Endothelial cell of umbilical vein (primary cell): ENCODE results near the gene HOXA3. TPM values are rescaled to one million over a fixed set of nuclear protein-coding genes. Genes with fewer than 3 reads are reported as not detected.

Experiments used
- BruUV-seq: library from RNA; stranded (reverse); fragments of 400-500 nt; replicated peaks from 2 replicates; lab custom pipeline; 2021; lab: Mats Ljungman, UMichigan
- CTCF ChIA-PET: fragments of 300-600, 350-600 bp; sonication (Branson Sonifier 250); formaldehyde crosslinking; loops from one replicate; lab custom pipeline; 2021; ENCODE audit warnings: antibody characterized with exemption, inconsistent platforms; lab: Charles Lee
- POLR2A ChIA-PET: fragments of 300-600, 350-600 bp; sonication (Branson Sonifier 250); formaldehyde crosslinking; loops from one replicate; lab custom pipeline; 2021; ENCODE audit warnings: antibody characterized with exemption, inconsistent platforms; lab: Charles Lee
- DNase-seq: peaks from one replicate; pipeline ENCODE4 v3.0.0-alpha.2; 2011; ENCODE audit warnings: low read depth, low spot score
- FAIRE-seq: peaks from 2 replicates; lab custom pipeline; 2011; peaks lifted over from hg19 to GRCh38; lab: Jason Lieb, UNC
- H2AFZ ChIP-seq: 2 replicates; pipeline ENCODE4 v1.6.0; 2012; ENCODE audit warnings: low read depth, low read length, control low read depth, inconsistent platforms
- H3K27ac ChIP-seq: 2 replicates; pipeline ENCODE4 v1.5.1; 2011; ENCODE audit warnings: low read depth, mild to moderate bottlenecking, control low read depth, low read length, moderate library complexity; ENCODE audit not compliant: insufficient read depth
- H3K27me3 ChIP-seq, 2 experiments: 2 replicates each; pipeline versions ENCODE4 v1.6.0 to v1.6.1; 2011; ENCODE audit warnings: low read length in 2 of 2, mixed read lengths in 1 of 2; ENCODE audit not compliant: control insufficient read depth in 2 of 2, insufficient read depth in 2 of 2
- H3K36me3 ChIP-seq, 2 experiments: 2 replicates in 1 of 2; 3 replicates in 1 of 2; pipeline ENCODE4 v1.5.1; 2011; ENCODE audit warnings: low read length in 2 of 2, mild to moderate bottlenecking in 1 of 2, moderate library complexity in 1 of 2; ENCODE audit not compliant: control insufficient read depth in 2 of 2, insufficient read depth in 2 of 2; ENCODE audit errors: extremely low read depth in 1 of 2
- H3K4me1 ChIP-seq: 3 replicates; pipeline ENCODE4 v1.5.1; 2011; ENCODE audit warnings: mild to moderate bottlenecking, low read length; ENCODE audit not compliant: control insufficient read depth, insufficient read depth; ENCODE audit errors: extremely low read depth
- H3K4me2 ChIP-seq: 2 replicates; pipeline ENCODE4 v1.6.1; 2011; ENCODE audit warnings: low read length, control low read depth, mixed read lengths; ENCODE audit not compliant: insufficient read depth
- H3K4me3 ChIP-seq, 3 experiments: fragments of 200-600 bp in 1 of 3; sonication (generic), shearing (Covaris generic) in 1 of 3; replicated peaks in 1 of 3; 2 replicates each; pipeline ENCODE4 v1.5.1; 2011 to 2016; ENCODE audit warnings: control low read depth in 3 of 3, low read length in 3 of 3, mild to moderate bottlenecking in 2 of 3, inconsistent platforms in 1 of 3, low read depth in 1 of 3, moderate library complexity in 1 of 3; ENCODE audit not compliant: insufficient read depth in 1 of 3
- H3K79me2 ChIP-seq: 2 replicates; pipeline ENCODE4 v1.6.0; 2012; ENCODE audit warnings: low read length, inconsistent platforms; ENCODE audit not compliant: control insufficient read depth, insufficient read depth
- H3K9ac ChIP-seq: replicated peaks from 2 replicates; pipeline ENCODE3; 2011; ENCODE audit warnings: low read length, control low read depth; ENCODE audit not compliant: insufficient read depth; ENCODE audit errors: extremely low read depth
- H3K9me1 ChIP-seq: replicated peaks from 3 replicates; pipeline ENCODE4 v1.6.0; 2011; ENCODE audit warnings: mild to moderate bottlenecking, low read length; ENCODE audit not compliant: control insufficient read depth, insufficient read depth; ENCODE audit errors: extremely low read depth
- H3K9me3 ChIP-seq: replicated peaks from 2 replicates; pipeline ENCODE4 v1.5.1; 2012; ENCODE audit warnings: low read length, inconsistent platforms; ENCODE audit not compliant: control insufficient read depth, insufficient read depth
- H4K20me1 ChIP-seq: replicated peaks from 2 replicates; pipeline ENCODE3; 2011; ENCODE audit warnings: mild to moderate bottlenecking, low read length; ENCODE audit not compliant: control insufficient read depth, insufficient read depth; ENCODE audit errors: extremely low read depth
- EZH2 ChIP-seq: IDR thresholded peaks from 2 replicates; pipeline ENCODE4 v1.6.1; 2012; ENCODE audit warnings: borderline replicate concordance, low read depth, mild to moderate bottlenecking, moderate library complexity, low read length, inconsistent platforms; ENCODE audit not compliant: severe bottlenecking
- FOS ChIP-seq: IDR thresholded peaks from 2 replicates; pipeline ENCODE4 v1.6.1; 2011; ENCODE audit warnings: mild to moderate bottlenecking, low read length, moderate library complexity, borderline replicate concordance; ENCODE audit not compliant: insufficient read depth
- GATA2 ChIP-seq: IDR thresholded peaks from 2 replicates; pipeline ENCODE4 v1.7.0; 2011; ENCODE audit warnings: low read depth, mild to moderate bottlenecking, moderate library complexity, mixed read lengths, low read length; ENCODE audit not compliant: insufficient read length, insufficient read depth
- JUN ChIP-seq: IDR thresholded peaks from 2 replicates; pipeline ENCODE4 v1.6.1; 2011; ENCODE audit warnings: borderline replicate concordance, low read depth; ENCODE audit not compliant: insufficient read length, insufficient read depth
- MYC ChIP-seq: IDR thresholded peaks from one replicate; pipeline ENCODE4 v1.6.1; 2011; ENCODE audit warnings: mild to moderate bottlenecking, low read depth, low read length
- POLR2A ChIP-seq: IDR thresholded peaks from 2 replicates; pipeline ENCODE4 v1.6.1; 2012; ENCODE audit warnings: low read depth, mild to moderate bottlenecking, control low read depth, low read length
- POLR2AphosphoS5 ChIP-seq: IDR thresholded peaks from 2 replicates; pipeline ENCODE4 v1.6.1; 2012; ENCODE audit warnings: low read depth, mild to moderate bottlenecking, control low read depth, low read length, moderate library complexity; ENCODE audit not compliant: insufficient read depth
- dilution Hi-C: fragments of 300-500 bp; cut with MboI; formaldehyde crosslinking; loops from one replicate; pipeline ENCODE4 v1.15.0; 2019; ENCODE audit warnings: low sequenced_read_pairs; ENCODE audit not compliant: extremely low pct_ligation_motif_present
- intact Hi-C: fragments of 100-400 bp; cut with micrococcal nuclease; formaldehyde crosslinking; loops from one replicate; pipeline ENCODE4 v1.10.0; 2022
- polyA plus RNA-seq, 4 experiments: library from polyadenylated mRNA; depleted of rRNA in 3 of 4; stranded (reverse) in 3 of 4; unstranded in 1 of 4; fragments of >200 nt; gene quantifications; 2 replicates each; pipeline versions ENCODE4 v1.2.1 to v1.2.3, GENCODE V29; 2011 to 2012; ENCODE audit warnings: missing spikeins in 1 of 4
- total RNA-seq: library from RNA; stranded (reverse); gene quantifications from 2 replicates; pipeline ENCODE4 v1.2.3, GENCODE V29; 2021
- TF ChIP-seq, protein P1 (sequence below): IDR thresholded peaks from 2 replicates; pipeline ENCODE4 v1.6.1; 2011; ENCODE audit not compliant: insufficient read depth, insufficient read length
- TF ChIP-seq, protein P2 (sequence below), 2 donors: IDR thresholded peaks; 1 replicate in 1 of 2; 2 replicates in 1 of 2; pipeline ENCODE4 v1.5.1; 2011; ENCODE audit warnings: low read length in 2 of 2, mild to moderate bottlenecking in 2 of 2, moderate library complexity in 2 of 2, control low read depth in 1 of 2, inconsistent platforms in 1 of 2, low read depth in 1 of 2; ENCODE audit not compliant: insufficient read depth in 1 of 2; ENCODE audit errors: extremely low read depth in 1 of 2

HOXA3 gene
- total and polyA plus RNA-seq, 2 donors (not counting 3 experiments of a cell fraction or from before 2014, with no cell fraction given) = 4.7 to 14.0 TPM

DNA sequence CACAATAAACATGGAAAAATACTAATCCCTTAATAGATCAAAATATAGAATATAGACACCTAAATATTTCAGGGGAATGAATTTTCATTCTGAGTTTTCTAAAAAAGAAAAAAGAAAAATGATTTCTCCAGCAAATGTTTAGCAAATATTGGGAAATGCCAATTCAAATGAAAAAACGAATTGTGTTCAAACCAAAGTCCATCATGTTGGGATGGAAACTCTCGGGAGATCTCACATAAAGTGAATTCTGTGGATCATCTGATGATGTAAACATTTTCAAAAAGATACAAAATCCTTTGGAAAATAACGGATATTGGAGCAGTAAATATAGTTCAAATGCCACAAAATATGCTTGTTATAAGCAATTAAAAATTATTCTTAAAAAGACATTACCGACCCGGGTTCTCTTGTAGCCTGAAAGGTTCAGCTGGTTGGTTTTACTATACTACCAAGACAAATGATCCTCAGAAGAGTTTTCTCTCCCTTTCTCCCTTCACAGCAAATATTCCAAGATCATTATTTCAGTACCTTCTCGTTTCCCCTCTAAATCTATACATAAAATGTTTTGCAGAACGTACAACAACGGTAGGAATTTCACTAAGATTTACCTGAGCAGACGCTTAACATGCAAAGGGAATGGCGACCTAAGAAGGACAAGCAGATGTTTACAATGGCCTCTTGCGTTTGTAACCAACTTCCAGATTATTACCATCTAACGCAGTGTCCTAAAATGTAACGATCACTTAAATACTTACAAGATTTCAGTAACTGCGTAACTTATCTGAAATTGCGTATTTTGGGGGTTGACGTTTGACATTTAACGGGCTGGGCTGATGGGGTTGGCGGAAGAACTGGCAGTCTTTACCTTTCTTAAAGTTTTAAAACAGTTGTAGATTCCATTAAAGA lies 45.0 kb upstream of the HOXA3 start:
- H3K4me3 ChIP-seq = no peak overlapping the region
- TF ChIP-seq MYC (no peak), POLR2AphosphoS5 (no peak), FOS (no peak), JUN (no peak), EZH2 (no peak), POLR2A (no peak), GATA2 (no peak)
- TF ChIP-seq, protein P1, sequence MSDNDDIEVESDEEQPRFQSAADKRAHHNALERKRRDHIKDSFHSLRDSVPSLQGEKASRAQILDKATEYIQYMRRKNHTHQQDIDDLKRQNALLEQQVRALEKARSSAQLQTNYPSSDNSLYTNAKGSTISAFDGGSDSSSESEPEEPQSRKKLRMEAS = no peak
- TF ChIP-seq, protein P2, sequence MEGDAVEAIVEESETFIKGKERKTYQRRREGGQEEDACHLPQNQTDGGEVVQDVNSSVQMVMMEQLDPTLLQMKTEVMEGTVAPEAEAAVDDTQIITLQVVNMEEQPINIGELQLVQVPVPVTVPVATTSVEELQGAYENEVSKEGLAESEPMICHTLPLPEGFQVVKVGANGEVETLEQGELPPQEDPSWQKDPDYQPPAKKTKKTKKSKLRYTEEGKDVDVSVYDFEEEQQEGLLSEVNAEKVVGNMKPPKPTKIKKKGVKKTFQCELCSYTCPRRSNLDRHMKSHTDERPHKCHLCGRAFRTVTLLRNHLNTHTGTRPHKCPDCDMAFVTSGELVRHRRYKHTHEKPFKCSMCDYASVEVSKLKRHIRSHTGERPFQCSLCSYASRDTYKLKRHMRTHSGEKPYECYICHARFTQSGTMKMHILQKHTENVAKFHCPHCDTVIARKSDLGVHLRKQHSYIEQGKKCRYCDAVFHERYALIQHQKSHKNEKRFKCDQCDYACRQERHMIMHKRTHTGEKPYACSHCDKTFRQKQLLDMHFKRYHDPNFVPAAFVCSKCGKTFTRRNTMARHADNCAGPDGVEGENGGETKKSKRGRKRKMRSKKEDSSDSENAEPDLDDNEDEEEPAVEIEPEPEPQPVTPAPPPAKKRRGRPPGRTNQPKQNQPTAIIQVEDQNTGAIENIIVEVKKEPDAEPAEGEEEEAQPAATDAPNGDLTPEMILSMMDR (IDR thresholded peaks at IDR 0.05; ENCODE audit: extremely low read depth in 1 of 2, insufficient read depth in 1 of 2, low read depth in 1 of 2, low read length in 2 of 2) = no peak
- H4K20me1 ChIP-seq = no peaks in the 10 kb centered on the region
- no peak overlapping the region for H3K4me2 ChIP-seq
- FAIRE-seq = no peak
- H3K9me3 ChIP-seq = no peaks in the 10 kb centered on the region
- peak; percentile 56 for DNase-seq
- BruUV-seq = no TSS peak
- H3K9me1 ChIP-seq = no peaks in the 10 kb centered on the region
- H3K4me1 ChIP-seq = peaks cover 16% of the 10 kb centered on the region
- no peak overlapping the region for H3K9ac ChIP-seq
- H2AFZ ChIP-seq = no peak overlapping the region
- peaks cover 63 to 88% of the 10 kb centered on the region in 2 experiments for H3K27me3 ChIP-seq
- dilution Hi-C loops (no loop called here), intact Hi-C loops (no loop called here)
- no peak overlapping the region for H3K27ac ChIP-seq
- no peaks in the 10 kb centered on the region for H3K79me2 ChIP-seq
- ChIA-PET POLR2A (no interaction called here), CTCF (interaction anchor here (0.5 to 2.9 kb wide), 3 partner anchors 408 to 896 kb away, joined by 4 to 24 read pairs (median 14); no protein-coding TSS in a partner anchor)
- H3K36me3 ChIP-seq = no peaks in the 10 kb centered on the region
